ENCODE measurements around the gene VPS54.

- TF ChIP-seq CTCF (IDR thresholded peaks at IDR 0.05), result no peak
- TF ChIP-seq ZFX (IDR thresholded peaks at IDR 0.05; ENCODE audit: borderline replicate concordance), result no peak
Observed at GRCh38 chr2:64005707-64006356, 13.4 kb downstream of the VPS54 start.
